IMR-90 (cell line): ENCODE data around the gene CD33. TPM values are rescaled to one million over a fixed set of nuclear protein-coding genes. Genes with fewer than 3 reads are reported as not detected.

ENCODE experiments used
- ATAC-seq: fragments of 200-7000 bp; cut with Tn5 transposase; 2 replicates; pipeline ENCODE4 v1.9.1; 2020; ENCODE audit warnings: low read depth, mild to moderate bottlenecking, moderate library complexity
- BruUV-seq: library from RNA; stranded (reverse); fragments of 400-500 nt; replicated peaks from 2 replicates; lab custom pipeline; 2021; lab: Mats Ljungman, UMichigan
- CTCF ChIA-PET: fragments of 300-600 bp; formaldehyde crosslinking; extraction: SDS; loops from one replicate; lab custom pipeline; 2021; ENCODE audit warnings: antibody characterized with exemption; lab: Yijun Ruan, JAX
- POLR2A ChIA-PET: fragments of 300-600 bp; sonication (Branson Sonifier 250); formaldehyde crosslinking; loops from one replicate; lab custom pipeline; 2022; ENCODE audit warnings: antibody characterized with exemption; ENCODE audit not compliant: unreplicated experiment; lab: Charles Lee
- DNase-seq: peaks from one replicate; pipeline ENCODE4 v3.0.0; 2013
- H2AFZ ChIP-seq: replicated peaks from 2 replicates; pipeline ENCODE3; 2013; ENCODE audit warnings: low read length, mild to moderate bottlenecking; ENCODE audit not compliant: poor library complexity
- H2AK5ac ChIP-seq: 2 replicates; pipeline ENCODE4 v1.6.1; 2013; ENCODE audit warnings: low read depth, low read length, inconsistent platforms
- H2AK9ac ChIP-seq: replicated peaks from 2 replicates; pipeline ENCODE3; 2013; ENCODE audit warnings: mild to moderate bottlenecking, low read depth, low read length, moderate library complexity; ENCODE audit not compliant: poor library complexity
- H2BK120ac ChIP-seq: 2 replicates; pipeline ENCODE4 v1.6.1; 2013; ENCODE audit warnings: low read depth, low read length, inconsistent platforms
- H2BK15ac ChIP-seq: 3 replicates; pipeline ENCODE4 v1.6.1; 2013; ENCODE audit warnings: low read depth, low read length, inconsistent platforms
- H2BK20ac ChIP-seq: 2 replicates; pipeline ENCODE4 v1.6.1; 2013; ENCODE audit warnings: low read depth, mild to moderate bottlenecking, inconsistent platforms, low read length, moderate library complexity
- H2BK5ac ChIP-seq: 2 replicates; pipeline ENCODE4 v1.6.1; 2013; ENCODE audit warnings: mild to moderate bottlenecking, low read depth, low read length, inconsistent platforms; ENCODE audit not compliant: poor library complexity, severe bottlenecking
- H3K14ac ChIP-seq: replicated peaks from 2 replicates; pipeline ENCODE4 v1.6.1; 2013; ENCODE audit warnings: low read depth, low read length, inconsistent platforms
- H3K18ac ChIP-seq: 2 replicates; pipeline ENCODE4 v1.6.1; 2013; ENCODE audit warnings: low read depth, low read length, control low read depth
- H3K23ac ChIP-seq: 2 replicates; pipeline ENCODE4 v1.6.1; 2013; ENCODE audit warnings: low read depth, low read length, inconsistent platforms
- H3K27ac ChIP-seq: 2 replicates; pipeline ENCODE4 v1.5.1; 2013; ENCODE audit warnings: mild to moderate bottlenecking, control low read depth, low read length; ENCODE audit not compliant: insufficient read depth
- H3K27me3 ChIP-seq: 2 replicates; pipeline ENCODE4 v1.6.1; 2013; ENCODE audit warnings: low read length; ENCODE audit not compliant: control insufficient read depth, insufficient read depth
- H3K36me3 ChIP-seq: 2 replicates; pipeline ENCODE4 v1.6.1; 2013; ENCODE audit warnings: low read length, mixed read lengths; ENCODE audit not compliant: control insufficient read depth, insufficient read depth
- H3K4ac ChIP-seq: 2 replicates; pipeline ENCODE4 v1.6.1; 2013; ENCODE audit warnings: low read depth, low read length, inconsistent platforms
- H3K4me1 ChIP-seq: 2 replicates; pipeline ENCODE4 v1.6.1; 2013; ENCODE audit warnings: low read length, mixed read lengths; ENCODE audit not compliant: control insufficient read depth, insufficient read depth
- H3K4me2 ChIP-seq: 2 replicates; pipeline ENCODE4 v1.6.1; 2013; ENCODE audit warnings: low read depth, mild to moderate bottlenecking, control low read depth, low read length, moderate library complexity
- H3K4me3 ChIP-seq: 2 replicates; pipeline ENCODE4 v1.5.1; 2013; ENCODE audit warnings: low read depth, mild to moderate bottlenecking, control low read depth, low read length, moderate library complexity; ENCODE audit not compliant: insufficient read depth
- H3K56ac ChIP-seq: 2 replicates; pipeline ENCODE4 v1.6.1; 2013; ENCODE audit warnings: low read length, inconsistent platforms; ENCODE audit not compliant: insufficient read depth; ENCODE audit errors: extremely low read depth
- H3K79me1 ChIP-seq, 2 experiments: 2 replicates each; pipeline ENCODE4 v1.6.1; 2013; ENCODE audit warnings: low read length in 2 of 2, inconsistent platforms in 1 of 2, low read depth in 1 of 2
- H3K9ac ChIP-seq: 2 replicates; pipeline ENCODE4 v1.6.1; 2013; ENCODE audit warnings: low read depth, low read length, control low read depth
- H3K9me1 ChIP-seq: 2 replicates; pipeline ENCODE4 v1.6.1; 2013; ENCODE audit warnings: low read length, inconsistent platforms; ENCODE audit not compliant: insufficient read depth
- H3K9me3 ChIP-seq: 2 replicates; pipeline ENCODE4 v1.6.1; 2013; ENCODE audit warnings: low read length; ENCODE audit not compliant: control insufficient read depth, insufficient read depth
- H4K20me1 ChIP-seq: 2 replicates; pipeline ENCODE4 v1.6.1; 2013; ENCODE audit warnings: low read length, inconsistent platforms; ENCODE audit not compliant: insufficient read depth
- H4K5ac ChIP-seq: 2 replicates; pipeline ENCODE4 v1.6.1; 2013; ENCODE audit warnings: mild to moderate bottlenecking, low read depth, low read length, control low read depth
- H4K8ac ChIP-seq, 2 experiments: 2 replicates each; pipeline ENCODE4 v1.6.1; 2013; ENCODE audit warnings: low read depth in 2 of 2, low read length in 2 of 2, control low read depth in 1 of 2, inconsistent platforms in 1 of 2
- H4K91ac ChIP-seq: 2 replicates; pipeline ENCODE4 v1.6.1; 2013; ENCODE audit warnings: low read depth, low read length, inconsistent platforms; ENCODE audit not compliant: insufficient read depth
- BHLHE40 ChIP-seq: fragments of 150-350 bp; IDR thresholded peaks from 2 replicates; pipeline ENCODE4 v1.6.1; 2016; ENCODE audit warnings: mild to moderate bottlenecking, low read depth, low read length
- CEBPB ChIP-seq: IDR thresholded peaks from 2 replicates; pipeline ENCODE4 v1.6.1; 2012; ENCODE audit warnings: low read depth, low read length, improper control_type of control experiment
- CHD1 ChIP-seq: IDR thresholded peaks from 2 replicates; pipeline ENCODE4 v1.6.1; 2012; ENCODE audit warnings: low read depth, low read length, improper control_type of control experiment
- FOS ChIP-seq: fragments of 150-350 bp; IDR thresholded peaks from 2 replicates; pipeline ENCODE4 v1.6.1; 2016; ENCODE audit warnings: low read depth, low read length
- MAFK ChIP-seq: IDR thresholded peaks from 2 replicates; pipeline ENCODE4 v1.6.1; 2012; ENCODE audit warnings: low read depth, low read length, improper control_type of control experiment
- MAZ ChIP-seq: IDR thresholded peaks from 2 replicates; pipeline ENCODE4 v1.6.1; 2012; ENCODE audit warnings: low read depth, mild to moderate bottlenecking, low read length, improper control_type of control experiment, moderate library complexity, borderline replicate concordance
- MXI1 ChIP-seq: IDR thresholded peaks from 2 replicates; pipeline ENCODE4 v1.6.1; 2012; ENCODE audit warnings: low read depth, mild to moderate bottlenecking, low read length, moderate library complexity, borderline replicate concordance
- NFE2L2 ChIP-seq: fragments of 150-350 bp; IDR thresholded peaks from 2 replicates; pipeline ENCODE4 v1.6.1; 2016; ENCODE audit warnings: low read depth, mild to moderate bottlenecking, low read length
- POLR2A ChIP-seq: IDR thresholded peaks from 2 replicates; pipeline ENCODE4 v1.6.1; 2012; ENCODE audit warnings: mild to moderate bottlenecking, low read depth, low read length
- RAD21 ChIP-seq: IDR thresholded peaks from 2 replicates; pipeline ENCODE4 v1.6.1; 2012; ENCODE audit warnings: low read length, improper control_type of control experiment
- RCOR1 ChIP-seq: IDR thresholded peaks from 2 replicates; pipeline ENCODE4 v1.6.1; 2012; ENCODE audit warnings: mild to moderate bottlenecking, low read length, improper control_type of control experiment; ENCODE audit not compliant: insufficient replicate concordance
- RFX5 ChIP-seq: IDR thresholded peaks from 2 replicates; pipeline ENCODE4 v1.8.0; 2012; ENCODE audit warnings: low read depth, mild to moderate bottlenecking, low read length, moderate library complexity
- SMC3 ChIP-seq: fragments of 150-350 bp; IDR thresholded peaks from 2 replicates; pipeline ENCODE4 v1.6.1; 2016; ENCODE audit warnings: low read depth, mild to moderate bottlenecking, antibody characterized with exemption, low read length, moderate library complexity
- WGBS, 2 experiments: methylation state at CpG; one replicate each; pipeline versions ENCODE4 v1.1.5 to v1.1.7; 2013; ENCODE audit warnings: missing lambda C conversion rate in 2 of 2; ENCODE audit not compliant: insufficient read length in 1 of 2; ENCODE audit errors: extremely low coverage in 2 of 2; 5-methylcytosine and 5-hydroxymethylcytosine counted together
- dilution Hi-C: fragments of 300-500 bp; cut with HindIII; formaldehyde crosslinking; loops from one replicate; pipeline ENCODE4 v1.14.3; 2018; ENCODE audit warnings: low sequenced_read_pairs; ENCODE audit not compliant: unreplicated experiment
- in situ Hi-C: fragments of 300-500 bp; cut with MboI; formaldehyde crosslinking; loops from 3 replicates; pipeline ENCODE4 v1.14.3; 2019; ENCODE audit warnings: low sequenced_read_pairs, inconsistent platforms, mixed read lengths
- intact Hi-C: fragments of 100-400 bp; cut with micrococcal nuclease; formaldehyde crosslinking; loops from 2 replicates; pipeline ENCODE4 v1.10.0; 2022
- polyA plus RNA-seq, 3 experiments: library from polyadenylated mRNA; depleted of rRNA; stranded (reverse); fragments of >200 nt; gene quantifications; 2 replicates each; pipeline ENCODE4 v1.2.3, GENCODE V29; 2012; ENCODE audit warnings: low replicate concordance in 1 of 3
- total RNA-seq: library from RNA; depleted of rRNA; stranded (reverse); fragments of >200 nt; gene quantifications from 2 replicates; pipeline ENCODE4 v1.2.3, GENCODE V29; 2012
- TF ChIP-seq, protein P1 (sequence below): fragments of 150-350 bp; IDR thresholded peaks from 2 replicates; pipeline ENCODE4 v1.6.1; 2017; ENCODE audit warnings: mild to moderate bottlenecking, antibody characterized with exemption, low read length, low read depth
- TF ChIP-seq, protein P2 (sequence below): conservative IDR thresholded peaks from 2 replicates; pipeline ENCODE4 v1.5.1; 2012; ENCODE audit warnings: mild to moderate bottlenecking, low read depth, low read length, improper control_type of control experiment
- TF ChIP-seq, protein P3 (sequence below): fragments of 150-350 bp; IDR thresholded peaks from 2 replicates; pipeline ENCODE4 v1.6.1; 2016; ENCODE audit warnings: low read depth, mild to moderate bottlenecking, low read length, moderate library complexity, borderline replicate concordance

Gene CD33
- total and polyA plus RNA-seq, 2 of the 4 experiments (the other 2 are of a cell fraction), result not detected

DNA sequence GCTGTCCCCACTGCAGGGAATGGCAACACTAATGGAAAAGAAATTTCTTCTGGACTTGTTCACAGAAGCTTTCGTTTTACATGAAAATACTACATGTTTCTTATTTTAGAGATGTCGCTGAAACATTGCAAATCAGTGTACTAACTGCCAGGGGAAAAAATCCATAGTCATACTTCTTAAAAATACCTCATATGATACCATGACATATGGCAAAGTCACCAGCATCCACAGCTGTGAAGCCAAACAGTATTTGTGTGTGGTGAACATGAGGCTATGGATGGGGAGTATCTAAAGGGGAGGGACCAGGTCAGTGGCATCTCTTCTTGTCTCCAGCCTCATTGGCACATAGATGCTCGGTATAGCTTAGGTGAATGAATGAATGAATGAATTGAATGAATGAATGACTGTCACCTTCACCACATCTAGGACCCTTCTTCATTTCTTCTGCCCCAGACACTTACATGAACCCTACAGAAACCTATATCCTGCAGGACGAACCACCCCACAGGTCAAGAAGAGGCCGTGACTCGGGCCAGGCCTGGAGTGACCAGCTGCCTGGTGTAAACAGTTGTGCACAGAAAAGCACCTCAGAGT is 14.6 kb upstream of the CD33 start:
- Histone ChIP-seq H4K91ac (no peak overlapping the region), H4K8ac (no peak overlapping the region), H2BK120ac (no peak overlapping the region), H3K4ac (no peak overlapping the region), H2AK9ac (no peak overlapping the region), H3K4me1 (no peaks in the 10 kb centered on the region), H3K9me3 (peaks cover 12% of the 10 kb centered on the region), H3K9ac (no peak overlapping the region), H3K4me3 (no peak overlapping the region), H2BK20ac (no peak overlapping the region), H4K20me1 (no peaks in the 10 kb centered on the region), H3K14ac (no peak overlapping the region), H3K4me2 (no peak overlapping the region), H4K5ac (no peak overlapping the region), H3K27ac (no peak overlapping the region), H2AK5ac (no peak overlapping the region), H2BK15ac (no peak overlapping the region), H2AFZ (no peak overlapping the region), H3K56ac (no peak overlapping the region), H3K27me3 (no peaks in the 10 kb centered on the region), H3K18ac (no peak overlapping the region), H3K36me3 (no peaks in the 10 kb centered on the region), H2BK5ac (no peak overlapping the region), H3K79me1 (no peaks in the 10 kb centered on the region), H3K23ac (no peak overlapping the region), H3K9me1 (no peaks in the 10 kb centered on the region)
- WGBS, 2 experiments, result no CpG with 5 or more reads among the region's 6 CpGs
- TF ChIP-seq RAD21, result no peak
- no peak for TF ChIP-seq POLR2A
- TF ChIP-seq MAFK, result no peak
- no peak for TF ChIP-seq FOS
- TF ChIP-seq CHD1, result no peak
- no peak for TF ChIP-seq NFE2L2
- TF ChIP-seq, protein P1, sequence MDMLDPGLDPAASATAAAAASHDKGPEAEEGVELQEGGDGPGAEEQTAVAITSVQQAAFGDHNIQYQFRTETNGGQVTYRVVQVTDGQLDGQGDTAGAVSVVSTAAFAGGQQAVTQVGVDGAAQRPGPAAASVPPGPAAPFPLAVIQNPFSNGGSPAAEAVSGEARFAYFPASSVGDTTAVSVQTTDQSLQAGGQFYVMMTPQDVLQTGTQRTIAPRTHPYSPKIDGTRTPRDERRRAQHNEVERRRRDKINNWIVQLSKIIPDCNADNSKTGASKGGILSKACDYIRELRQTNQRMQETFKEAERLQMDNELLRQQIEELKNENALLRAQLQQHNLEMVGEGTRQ, result no peak
- TF ChIP-seq CEBPB, result no peak
- no peak for TF ChIP-seq MXI1
- no peak for TF ChIP-seq MAZ
- TF ChIP-seq RFX5, result no peak
- no peak for TF ChIP-seq SMC3
- TF ChIP-seq, protein P2, sequence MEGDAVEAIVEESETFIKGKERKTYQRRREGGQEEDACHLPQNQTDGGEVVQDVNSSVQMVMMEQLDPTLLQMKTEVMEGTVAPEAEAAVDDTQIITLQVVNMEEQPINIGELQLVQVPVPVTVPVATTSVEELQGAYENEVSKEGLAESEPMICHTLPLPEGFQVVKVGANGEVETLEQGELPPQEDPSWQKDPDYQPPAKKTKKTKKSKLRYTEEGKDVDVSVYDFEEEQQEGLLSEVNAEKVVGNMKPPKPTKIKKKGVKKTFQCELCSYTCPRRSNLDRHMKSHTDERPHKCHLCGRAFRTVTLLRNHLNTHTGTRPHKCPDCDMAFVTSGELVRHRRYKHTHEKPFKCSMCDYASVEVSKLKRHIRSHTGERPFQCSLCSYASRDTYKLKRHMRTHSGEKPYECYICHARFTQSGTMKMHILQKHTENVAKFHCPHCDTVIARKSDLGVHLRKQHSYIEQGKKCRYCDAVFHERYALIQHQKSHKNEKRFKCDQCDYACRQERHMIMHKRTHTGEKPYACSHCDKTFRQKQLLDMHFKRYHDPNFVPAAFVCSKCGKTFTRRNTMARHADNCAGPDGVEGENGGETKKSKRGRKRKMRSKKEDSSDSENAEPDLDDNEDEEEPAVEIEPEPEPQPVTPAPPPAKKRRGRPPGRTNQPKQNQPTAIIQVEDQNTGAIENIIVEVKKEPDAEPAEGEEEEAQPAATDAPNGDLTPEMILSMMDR, result no peak
- no peak for TF ChIP-seq BHLHE40
- TF ChIP-seq, protein P3, sequence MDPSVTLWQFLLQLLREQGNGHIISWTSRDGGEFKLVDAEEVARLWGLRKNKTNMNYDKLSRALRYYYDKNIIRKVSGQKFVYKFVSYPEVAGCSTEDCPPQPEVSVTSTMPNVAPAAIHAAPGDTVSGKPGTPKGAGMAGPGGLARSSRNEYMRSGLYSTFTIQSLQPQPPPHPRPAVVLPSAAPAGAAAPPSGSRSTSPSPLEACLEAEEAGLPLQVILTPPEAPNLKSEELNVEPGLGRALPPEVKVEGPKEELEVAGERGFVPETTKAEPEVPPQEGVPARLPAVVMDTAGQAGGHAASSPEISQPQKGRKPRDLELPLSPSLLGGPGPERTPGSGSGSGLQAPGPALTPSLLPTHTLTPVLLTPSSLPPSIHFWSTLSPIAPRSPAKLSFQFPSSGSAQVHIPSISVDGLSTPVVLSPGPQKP, result no peak
- no peak for TF ChIP-seq RCOR1
- intact Hi-C loops (no loop called here), dilution Hi-C loops (no loop called here), in situ Hi-C loops (no loop called here)
- BruUV-seq, result no TSS peak
- POLR2A ChIA-PET, result no interaction called here
- DNase-seq (no peak), ATAC-seq (no peak)
- CTCF ChIA-PET, result no interaction called here
